HG03060 (cell line): ENCODE results near the gene EPAS1.

Experiments used
- ATAC-seq: cut with Tn5 transposase; IDR thresholded peaks from one replicate; pipeline ENCODE4 v1.9.1; 2021; ENCODE audit warnings: low read depth, moderate number of reproducible peaks; ENCODE audit not compliant: unreplicated experiment

EPAS1 gene

GRCh38 chr2:46299365-46300263 lies 2.4 kb downstream of the EPAS1 start:
- ATAC-seq, result no peak

DNA sequence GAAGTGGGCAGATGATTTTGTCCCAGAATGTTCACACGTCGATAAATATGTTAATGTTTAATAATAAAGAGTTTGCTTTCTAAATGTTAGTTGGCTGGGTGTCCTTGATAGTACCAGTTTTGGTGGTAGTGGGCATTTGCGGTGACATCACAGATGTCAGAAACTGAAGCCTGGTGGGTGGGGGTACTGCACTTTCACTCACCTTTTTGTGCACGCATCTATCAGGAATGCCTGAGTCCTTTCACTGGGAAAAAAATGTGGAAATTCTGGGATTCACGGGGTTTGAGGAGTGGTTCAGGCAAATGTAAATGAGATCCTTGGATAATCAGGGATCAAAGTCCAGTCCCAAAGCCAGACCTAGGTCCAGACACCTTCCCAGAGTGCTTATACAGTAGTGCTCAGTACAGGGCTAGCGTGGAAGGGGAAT lies 3.2 kb downstream of the EPAS1 start:
- ATAC-seq, result no peak

DNA sequence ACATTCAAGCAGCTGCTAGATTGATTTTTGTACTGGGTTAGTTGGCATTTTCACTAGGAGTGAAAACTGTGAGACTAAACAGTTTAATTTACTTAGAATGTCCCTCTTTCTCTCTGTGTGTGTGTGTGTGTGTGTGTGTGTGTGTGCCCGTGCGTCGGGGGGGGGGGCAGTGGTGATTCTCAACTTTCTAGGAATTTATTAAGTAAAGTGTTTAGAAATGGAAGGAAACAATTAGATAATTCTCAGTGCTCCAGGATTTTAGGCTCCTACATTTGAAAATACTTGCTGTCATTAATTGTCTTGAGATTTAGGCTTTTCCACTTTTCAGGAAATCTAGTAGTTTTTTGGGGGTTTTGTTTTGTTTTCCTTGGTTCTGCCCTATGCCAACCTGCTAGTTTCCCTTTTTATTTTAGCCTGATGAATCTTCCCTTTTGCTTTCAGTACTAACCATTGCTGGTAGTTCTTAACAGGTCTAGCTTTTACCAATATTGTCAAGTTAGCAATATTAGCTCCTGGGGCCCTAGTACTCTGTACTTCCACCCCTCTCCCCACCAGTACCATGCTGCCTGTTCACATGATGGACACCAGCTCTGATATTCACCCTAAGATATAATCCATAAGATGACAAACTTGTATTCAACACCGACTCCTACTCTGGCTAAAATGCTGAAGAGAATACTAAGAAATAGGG lies 4.9 kb downstream of the EPAS1 start:
- ATAC-seq, result no peak

GRCh38 chr2:46303233-46303632 lies 6.0 kb downstream of the EPAS1 start:
- ATAC-seq, result no peak

DNA sequence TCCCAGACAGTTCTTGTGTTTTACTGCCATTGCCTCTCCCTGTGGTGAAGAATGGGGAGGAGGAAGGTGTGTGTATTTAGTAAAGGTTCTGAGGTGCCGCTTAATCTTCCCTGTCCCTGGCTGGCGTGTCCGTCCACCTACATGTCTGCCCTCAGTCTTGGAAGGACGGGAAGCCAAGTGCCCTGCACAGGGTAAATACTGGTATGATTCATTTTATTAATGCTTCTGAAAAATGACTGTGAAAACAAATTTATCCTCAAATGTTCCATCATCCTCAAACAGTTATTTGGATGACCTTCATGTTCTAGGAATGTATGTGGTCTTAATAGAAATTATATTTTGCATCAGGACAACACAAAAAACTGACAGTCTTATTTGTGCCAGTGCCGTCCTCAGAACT lies 6.6 kb downstream of the EPAS1 start:
- ATAC-seq, result no peak

- ATAC-seq, result no peak
These were observed 7.4 kb downstream of the EPAS1 start for GRCh38 chr2:46304635-46305034.

DNA sequence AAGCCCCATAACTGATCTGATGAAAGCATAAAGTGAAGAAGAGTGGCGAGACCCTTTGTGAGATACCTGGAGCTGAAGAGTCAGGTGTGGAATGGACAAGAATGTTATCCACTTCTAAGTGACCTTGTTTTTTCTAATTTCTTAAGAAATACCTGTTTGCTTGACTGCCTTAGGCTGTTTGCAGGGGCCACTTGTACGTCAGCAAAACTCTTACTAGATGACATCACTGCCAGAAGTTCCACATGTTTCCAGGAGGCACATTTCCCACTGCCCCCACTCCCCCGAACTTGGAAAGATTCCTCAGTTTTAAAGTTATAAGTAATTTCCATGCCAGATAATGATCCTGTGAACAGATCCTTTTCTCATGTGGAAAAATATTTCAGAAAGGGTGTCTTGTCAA lies 8.0 kb downstream of the EPAS1 start:
- ATAC-seq, result no peak

- no peak for ATAC-seq
These were observed 8.6 kb downstream of the EPAS1 start for GRCh38 chr2:46305767-46306166.

GRCh38 chr2:46306330-46306751 lies 9.1 kb downstream of the EPAS1 start:
- no peak for ATAC-seq

DNA sequence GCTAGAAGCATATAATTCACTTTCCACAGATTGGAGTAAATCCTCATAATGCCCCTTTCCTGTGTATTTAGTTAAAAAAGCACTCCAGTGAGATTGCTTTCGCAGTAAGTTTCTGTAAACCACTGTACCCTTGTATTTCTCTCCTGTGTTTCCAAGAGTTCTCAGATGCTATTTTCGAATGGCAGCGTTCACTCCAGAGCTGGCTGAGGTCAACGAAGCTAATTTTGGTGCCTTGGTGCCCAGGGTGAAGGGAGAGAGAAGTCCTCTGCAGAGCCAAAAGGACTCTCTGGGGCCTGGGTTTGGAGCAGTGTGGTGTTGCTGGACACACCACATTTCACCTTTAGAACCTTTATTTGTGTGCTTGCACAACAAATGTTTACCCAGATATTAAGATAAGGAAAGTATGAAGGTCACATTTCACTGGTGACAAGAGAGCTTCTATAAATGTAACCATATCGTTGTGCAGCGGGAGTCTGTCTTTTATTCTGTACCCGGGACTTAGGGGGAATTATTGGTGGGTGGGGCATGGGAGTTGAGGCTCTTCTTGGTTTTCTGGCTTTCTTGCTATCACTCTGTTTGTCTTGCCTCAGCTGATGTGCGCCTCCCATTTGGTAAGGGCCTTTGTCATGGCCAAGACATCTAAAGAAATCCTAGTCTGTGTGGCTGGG lies 9.9 kb downstream of the EPAS1 start:
- ATAC-seq, result no peak

DNA sequence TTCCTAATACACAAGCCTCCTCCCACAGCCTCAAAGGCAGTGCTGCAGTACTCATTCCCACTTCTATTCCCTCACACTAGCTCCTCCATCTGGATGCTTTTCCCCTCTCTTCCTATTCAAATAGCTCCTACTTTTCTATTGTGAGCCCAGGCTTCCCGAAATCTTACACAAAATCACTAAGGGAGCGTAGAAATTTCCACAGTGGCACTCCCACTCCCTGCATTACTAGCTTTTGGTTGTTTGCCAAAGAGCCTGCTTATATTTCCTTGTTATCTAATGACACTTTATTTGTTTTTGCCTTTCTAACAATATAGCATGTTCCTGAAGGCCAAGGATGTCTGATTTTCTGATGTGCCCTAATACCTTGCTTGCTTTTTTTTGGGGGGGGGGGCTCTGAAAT lies 10.9 kb downstream of the EPAS1 start:
- ATAC-seq, result no peak

GRCh38 chr2:46308629-46309028 lies 11.4 kb downstream of the EPAS1 start:
- no peak for ATAC-seq

DNA sequence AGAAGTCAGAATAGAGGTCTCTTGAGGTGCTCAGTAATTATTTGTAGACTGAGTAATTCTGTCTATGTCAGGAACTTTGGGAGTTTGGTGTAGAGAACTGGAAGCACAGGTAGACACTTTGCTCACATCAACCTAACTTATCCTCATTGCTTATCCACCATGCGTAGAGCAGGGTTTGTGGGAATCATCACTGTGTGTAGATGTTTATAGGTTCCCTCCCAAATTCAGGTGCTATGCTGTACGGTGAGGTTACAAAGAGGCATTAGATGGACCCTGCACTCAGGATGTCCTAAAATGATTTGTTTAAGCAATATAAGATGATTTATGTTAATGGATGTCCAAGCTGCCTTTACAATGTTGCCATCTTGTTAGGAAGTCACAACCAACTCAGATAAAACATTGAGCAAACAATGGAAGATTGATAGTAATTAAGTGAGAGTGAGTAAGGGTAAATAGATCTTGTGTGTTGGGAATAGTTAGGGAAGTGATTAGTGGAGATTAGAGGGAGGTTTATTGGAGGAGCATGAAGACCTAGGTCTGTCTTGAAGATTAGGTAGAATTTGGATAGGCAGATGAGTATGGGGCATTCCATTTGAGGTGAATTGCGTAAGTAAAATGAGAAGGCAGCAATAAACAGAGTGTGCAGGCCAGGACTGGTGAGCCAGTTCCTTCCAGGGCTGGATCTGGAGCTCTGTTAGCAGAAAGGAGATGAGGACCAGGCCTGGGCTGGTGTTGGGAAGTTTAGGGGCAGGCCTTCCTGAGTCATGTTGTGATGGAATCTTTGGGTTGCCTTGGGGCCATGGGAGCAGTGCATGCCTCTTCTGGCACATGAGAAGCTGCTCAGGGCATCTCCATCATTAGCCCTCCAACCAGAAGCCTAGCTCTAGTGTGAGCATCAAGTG lies 12.1 kb downstream of the EPAS1 start:
- no peak for ATAC-seq

- no peak for ATAC-seq
These were observed 13.2 kb downstream of the EPAS1 start for GRCh38 chr2:46310446-46310845.

DNA sequence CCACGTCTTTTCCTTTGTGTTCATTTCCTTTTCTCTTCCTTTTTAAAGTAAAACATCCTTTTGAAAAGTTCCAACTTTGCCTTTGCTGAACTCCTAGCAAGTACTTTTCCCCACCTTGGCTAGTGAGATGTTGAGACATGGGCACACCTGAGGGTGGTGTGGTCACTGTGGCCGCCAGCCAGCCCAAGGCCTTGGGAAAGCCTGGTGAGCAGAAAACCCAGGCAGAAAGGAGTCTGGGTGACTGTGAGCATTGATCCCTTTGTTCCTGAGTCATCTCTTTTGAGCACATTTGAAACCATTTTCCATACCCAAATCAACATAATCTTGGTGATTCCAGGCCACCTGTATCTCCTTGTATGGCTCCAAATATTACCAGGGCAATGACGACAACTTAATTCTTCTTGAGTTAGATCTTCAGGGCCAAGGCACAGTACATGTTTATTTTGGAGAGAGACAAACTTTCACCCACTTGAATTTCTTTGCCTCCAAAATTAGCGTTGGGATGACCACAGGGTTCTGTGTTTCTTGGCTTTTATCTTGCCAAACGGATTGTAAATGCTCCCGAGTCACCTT lies 14.5 kb downstream of the EPAS1 start:
- no peak for ATAC-seq

- no peak for ATAC-seq
These were observed 15.9 kb downstream of the EPAS1 start for GRCh38 chr2:46313063-46313462.

DNA sequence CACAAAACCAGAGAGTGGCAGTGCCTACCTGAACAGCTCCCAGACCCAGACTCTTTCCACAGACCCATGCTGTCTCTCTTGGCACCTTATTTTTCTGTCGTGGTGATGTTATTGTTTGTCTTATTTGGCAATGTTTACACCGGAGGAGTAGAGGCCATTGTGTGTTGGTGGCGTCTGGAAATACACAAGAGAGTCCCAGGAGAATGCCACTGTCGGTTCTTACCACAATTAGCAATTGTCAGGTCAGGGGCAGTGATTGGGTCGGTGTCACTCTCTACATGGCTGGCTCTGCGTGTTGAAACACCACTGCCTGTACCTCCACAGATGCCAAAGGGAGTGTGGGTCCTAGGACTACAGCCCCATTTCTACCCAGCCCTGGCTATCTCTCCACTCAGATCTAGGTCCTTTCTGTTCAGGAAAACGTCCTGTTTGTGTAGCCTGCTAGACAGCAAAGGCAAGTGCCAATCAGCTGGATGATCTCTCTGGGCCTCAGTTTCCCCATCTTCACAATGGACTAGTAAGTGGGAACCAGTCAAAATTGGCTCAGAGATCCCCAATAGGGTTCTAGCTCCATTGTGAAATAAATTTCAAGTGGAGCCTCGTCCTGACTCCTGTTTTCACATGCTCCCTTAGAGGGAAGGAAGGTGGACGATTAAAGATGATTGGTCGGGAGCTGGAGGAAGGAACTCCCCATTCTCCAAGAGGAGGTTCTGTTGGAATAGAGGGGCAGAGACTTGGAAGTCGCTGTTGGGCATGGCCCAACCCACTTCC lies 17.0 kb downstream of the EPAS1 start:
- ATAC-seq, result no peak

GRCh38 chr2:46315103-46315890 lies 18.1 kb downstream of the EPAS1 start:
- no peak for ATAC-seq
